ENCODE data around the gene VPS13D. TPM values are rescaled to one million over a fixed set of nuclear protein-coding genes. Genes with fewer than 3 reads are reported as not detected.

Gene VPS13D
- polyA plus RNA-seq, 3 donors, result 3.6 to 20.2 (median 5.1) TPM

DNA sequence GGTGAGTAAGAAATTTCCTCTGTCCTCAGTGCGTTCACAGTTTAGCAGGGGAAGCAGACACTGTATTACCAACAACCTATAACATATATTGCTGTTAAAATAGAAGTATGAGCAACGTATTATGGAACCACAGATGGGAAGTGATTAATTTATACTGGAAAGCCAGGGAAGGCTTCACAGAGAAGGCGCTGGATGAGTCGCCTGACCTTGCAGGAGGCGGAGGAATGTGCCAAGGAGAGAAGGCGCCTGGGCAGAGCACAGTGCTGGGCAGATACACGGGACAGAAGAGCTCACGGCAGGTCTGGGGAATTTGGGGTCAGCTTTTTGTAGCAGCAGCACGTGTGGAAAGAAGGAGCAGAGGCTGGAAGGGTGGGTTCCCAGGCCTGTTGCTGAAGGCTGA is 271.8 kb downstream of the VPS13D start:
- 95% methylated on average over 7 of the region's 9 CpGs for WGBS (ENCODE audit: insufficient coverage)
- Mint-ChIP-seq H3K27ac (no peak overlapping the region), H3K4me1 (peaks cover 2% of the 10 kb centered on the region), H3K4me3 (no peak overlapping the region), H3K36me3 (peaks cover 78 to 80% of the 10 kb centered on the region in 2 donors), H3K9me3 (no peaks in the 10 kb centered on the region), H3K27me3 (ENCODE audit: low read depth in 3 of 3) (peaks cover 0 to 2% (median 0%) of the 10 kb centered on the region in 3 donors)
- Histone ChIP-seq H2AFZ (ENCODE audit: insufficient read depth, low read depth, low read length, poor library complexity, severe bottlenecking) (no peak overlapping the region), H3K27ac (ENCODE audit: low read depth in 1 of 2, low read length in 2 of 2) (no peak overlapping the region), H3K36me3 (replicated peaks in 1 of 2; ENCODE audit: control insufficient read depth in 1 of 2, insufficient read depth in 2 of 2, low read length in 2 of 2) (peaks cover 40 to 80% of the 10 kb centered on the region in 2 donors), H3K4me2 (replicated peaks; ENCODE audit: extremely low read depth, low read length, poor library complexity, severe bottlenecking) (no peak overlapping the region), H3K9me3 (replicated peaks in 1 of 2; ENCODE audit: control insufficient read depth in 1 of 2, insufficient read depth in 1 of 2, low read length in 2 of 2) (no peaks in the 10 kb centered on the region), H3K4me1 (ENCODE audit: control insufficient read depth in 1 of 2, insufficient read depth in 2 of 2, low read length in 2 of 2) (no peaks in the 10 kb centered on the region), H3K4me3 (replicated peaks in 1 of 3; ENCODE audit: low read depth in 2 of 3, low read length in 3 of 3) (no peak overlapping the region), H3K79me2 (ENCODE audit: insufficient read depth, low read length) (no peaks in the 10 kb centered on the region), H3K27me3 (ENCODE audit: control insufficient read depth in 2 of 2, insufficient read depth in 2 of 2, low read length in 2 of 2) (no peaks in the 10 kb centered on the region), H3K9ac (ENCODE audit: insufficient read depth, low read length, poor library complexity, severe bottlenecking) (no peak overlapping the region), H4K20me1 (ENCODE audit: insufficient read depth, low read length) (no peaks in the 10 kb centered on the region)
- DNase-seq, result no peak
- TF ChIP-seq, protein P1, sequence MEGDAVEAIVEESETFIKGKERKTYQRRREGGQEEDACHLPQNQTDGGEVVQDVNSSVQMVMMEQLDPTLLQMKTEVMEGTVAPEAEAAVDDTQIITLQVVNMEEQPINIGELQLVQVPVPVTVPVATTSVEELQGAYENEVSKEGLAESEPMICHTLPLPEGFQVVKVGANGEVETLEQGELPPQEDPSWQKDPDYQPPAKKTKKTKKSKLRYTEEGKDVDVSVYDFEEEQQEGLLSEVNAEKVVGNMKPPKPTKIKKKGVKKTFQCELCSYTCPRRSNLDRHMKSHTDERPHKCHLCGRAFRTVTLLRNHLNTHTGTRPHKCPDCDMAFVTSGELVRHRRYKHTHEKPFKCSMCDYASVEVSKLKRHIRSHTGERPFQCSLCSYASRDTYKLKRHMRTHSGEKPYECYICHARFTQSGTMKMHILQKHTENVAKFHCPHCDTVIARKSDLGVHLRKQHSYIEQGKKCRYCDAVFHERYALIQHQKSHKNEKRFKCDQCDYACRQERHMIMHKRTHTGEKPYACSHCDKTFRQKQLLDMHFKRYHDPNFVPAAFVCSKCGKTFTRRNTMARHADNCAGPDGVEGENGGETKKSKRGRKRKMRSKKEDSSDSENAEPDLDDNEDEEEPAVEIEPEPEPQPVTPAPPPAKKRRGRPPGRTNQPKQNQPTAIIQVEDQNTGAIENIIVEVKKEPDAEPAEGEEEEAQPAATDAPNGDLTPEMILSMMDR (IDR thresholded peaks at IDR 0.05), result no peak
- intact Hi-C loops (cut with micrococcal nuclease), result no loop called here

DNA sequence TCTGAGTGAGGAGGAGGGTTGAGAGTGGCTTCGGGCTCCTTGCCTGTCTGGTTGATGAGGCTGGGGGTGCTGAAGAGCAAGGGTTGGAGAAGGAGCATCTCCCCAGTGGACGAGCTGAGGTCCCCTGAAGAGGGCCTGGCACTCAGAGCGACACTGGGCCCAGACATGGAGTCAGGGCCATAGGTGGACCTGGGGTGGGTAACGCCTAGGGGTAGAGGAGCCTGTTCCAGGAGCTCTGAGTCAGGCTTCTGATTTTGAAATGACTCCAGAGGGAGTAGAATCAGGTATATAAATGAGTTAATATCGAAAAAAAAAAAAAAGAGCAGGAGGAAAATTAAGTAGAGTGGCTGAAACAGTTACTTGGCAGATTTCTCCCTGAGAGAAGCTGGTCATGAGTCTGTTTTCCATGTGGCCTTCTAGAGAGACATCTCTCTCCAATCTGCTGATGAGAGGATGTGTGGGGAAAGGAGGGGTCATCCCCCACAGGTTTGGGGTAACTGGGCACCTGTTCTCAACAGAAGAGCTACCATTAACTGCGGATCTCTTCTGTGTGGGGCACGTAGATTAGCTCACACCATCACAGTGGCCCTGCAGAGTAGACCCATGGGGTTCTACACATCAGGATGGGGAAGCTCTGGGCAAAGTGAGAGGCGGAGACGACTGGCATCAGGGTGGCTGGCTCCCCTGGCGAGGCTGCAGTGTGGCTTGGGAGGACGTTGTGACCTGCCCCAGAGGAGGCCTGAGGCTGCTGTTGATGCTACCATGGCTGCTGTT is 272.7 kb downstream of the VPS13D start:
- WGBS (ENCODE audit: insufficient coverage), result 98% methylated on average over 11 of the region's 11 CpGs
- no peak overlapping the region for H3K27ac ChIP-seq (ENCODE audit: low read depth in 1 of 2, low read length in 2 of 2)
- H3K4me3 ChIP-seq (replicated peaks in 1 of 3; ENCODE audit: low read depth in 2 of 3, low read length in 3 of 3), result no peak overlapping the region
- peaks cover 2% of the 10 kb centered on the region for H3K4me1 Mint-ChIP-seq
- intact Hi-C loops (cut with micrococcal nuclease), result no loop called here
- H3K4me1 ChIP-seq (ENCODE audit: control insufficient read depth in 1 of 2, insufficient read depth in 2 of 2, low read length in 2 of 2), result no peaks in the 10 kb centered on the region
- peaks cover 0 to 2% (median 0%) of the 10 kb centered on the region in 3 donors for H3K27me3 Mint-ChIP-seq (ENCODE audit: low read depth in 3 of 3)
- no peak for DNase-seq
- H3K9me3 Mint-ChIP-seq, result no peaks in the 10 kb centered on the region
- no peak overlapping the region for H3K9ac ChIP-seq (ENCODE audit: insufficient read depth, low read length, poor library complexity, severe bottlenecking)
- H3K36me3 ChIP-seq (replicated peaks in 1 of 2; ENCODE audit: control insufficient read depth in 1 of 2, insufficient read depth in 2 of 2, low read length in 2 of 2), result peaks cover 41 to 80% of the 10 kb centered on the region in 2 donors
- H3K9me3 ChIP-seq (replicated peaks in 1 of 2; ENCODE audit: control insufficient read depth in 1 of 2, insufficient read depth in 1 of 2, low read length in 2 of 2), result no peaks in the 10 kb centered on the region
- peaks cover 74 to 78% of the 10 kb centered on the region in 2 donors for H3K36me3 Mint-ChIP-seq
- no peak overlapping the region for H3K4me2 ChIP-seq (replicated peaks; ENCODE audit: extremely low read depth, low read length, poor library complexity, severe bottlenecking)
- H3K27me3 ChIP-seq (ENCODE audit: control insufficient read depth in 2 of 2, insufficient read depth in 2 of 2, low read length in 2 of 2), result no peaks in the 10 kb centered on the region
- TF ChIP-seq, protein P1 (IDR thresholded peaks at IDR 0.05), result no peak
- H3K27ac Mint-ChIP-seq, result no peak overlapping the region
- H2AFZ ChIP-seq (ENCODE audit: insufficient read depth, low read depth, low read length, poor library complexity, severe bottlenecking), result no peak overlapping the region
- no peaks in the 10 kb centered on the region for H3K79me2 ChIP-seq (ENCODE audit: insufficient read depth, low read length)
- no peak overlapping the region for H3K4me3 Mint-ChIP-seq
- H4K20me1 ChIP-seq (ENCODE audit: insufficient read depth, low read length), result no peaks in the 10 kb centered on the region

Data from CD14-positive monocyte (primary cell).